ENCODE results near the gene PSME1. TPM values are rescaled to one million over a fixed set of nuclear protein-coding genes. Genes with fewer than 3 reads are reported as not detected.

Gene PSME1
- total RNA-seq, 8 experiments from 2014 or later: 40.1 to 318 (median 102) TPM

- 0 to 18% (median 6%) methylated on average over 1 to 12 of the region's 15 CpGs; no CpG with 5 or more reads in 2 of the 10 experiments for WGBS, 10 experiments
- Histone ChIP-seq H3K4me3 (peak overlapping the region; percentile 43 to 64 (median 58)), H3K4me1 (replicated peaks in 1 of 2) (peaks cover 6 to 8% of the 10 kb centered on the region in 2 donors), H3K27ac (peak overlapping the region; percentile 92 to 97)
- ATAC-seq (replicated peaks in 6 of 8): peak in 1 of 8 experiments; percentile 0
- in situ Hi-C loops (cut with MboI; ENCODE audit: low pct_unique_long_range_greater_than_20kb in 2 of 9, low sequenced_read_pairs in 9 of 9, unreplicated experiment in 9 of 9): no loop called here
Observed at GRCh38 chr14:24113379-24113800, 22.6 kb upstream of the PSME1 start.

- Histone ChIP-seq H3K27ac (peak overlapping the region; percentile 92 to 97), H3K4me3 (peak overlapping the region; percentile 43 to 64 (median 58)), H3K4me1 (replicated peaks in 1 of 2) (peaks cover 6 to 8% of the 10 kb centered on the region in 2 donors)
- in situ Hi-C loops (cut with MboI; ENCODE audit: low pct_unique_long_range_greater_than_20kb in 2 of 9, low sequenced_read_pairs in 9 of 9, unreplicated experiment in 9 of 9): no loop called here
- 0 to 1% (median 0%) methylated on average over 1 to 25 of the region's 42 CpGs; no CpG with 5 or more reads in 5 of the 10 experiments for WGBS, 10 experiments
- peak; percentile 30 to 56 (median 50) for ATAC-seq (replicated peaks in 6 of 8)
Observed at GRCh38 chr14:24113801-24114531, 22.0 kb upstream of the PSME1 start.

- peak; percentile 81 to 88 (median 84) for ATAC-seq (replicated peaks in 6 of 8)
- 0 to 3% (median 0%) methylated on average over 3 to 35 of the region's 65 CpGs; no CpG with 5 or more reads in 1 of the 10 experiments for WGBS, 10 experiments
- in situ Hi-C loops (cut with MboI; ENCODE audit: low pct_unique_long_range_greater_than_20kb in 2 of 9, low sequenced_read_pairs in 9 of 9, unreplicated experiment in 9 of 9): no loop called here
- Histone ChIP-seq H3K4me1 (replicated peaks in 1 of 2) (peaks cover 6 to 8% of the 10 kb centered on the region in 2 donors), H3K4me3 (peak within 1 kb of the TSS; percentile 43 to 64 (median 58)), H3K27ac (peak within 1 kb of the TSS; percentile 92 to 97)
Observed at GRCh38 chr14:24114532-24115421, 21.2 kb upstream of the PSME1 start, which contains the start of the genes DCAF11 and NRL. Gene DCAF11 (plus strand): TSS chr14:24114777. CDS start chr14:24115595, 818 bp downstream. Gene NRL (minus strand): TSS chr14:24114949. CDS start chr14:24082848, 32,101 bp downstream.

- no peak for ATAC-seq (replicated peaks in 6 of 8)
- WGBS, 10 experiments: 0 to 7% (median 0%) methylated on average over 2 to 11 of the region's 14 CpGs; no CpG with 5 or more reads in 4 of the 10 experiments
- peak overlapping the region; percentile 43 to 64 (median 58) for H3K4me3 ChIP-seq
- in situ Hi-C loops (cut with MboI; ENCODE audit: low pct_unique_long_range_greater_than_20kb in 2 of 9, low sequenced_read_pairs in 9 of 9, unreplicated experiment in 9 of 9): no loop called here
- peak overlapping the region in 1 of 2 donors; percentile 20 for H3K27ac ChIP-seq
- peaks cover 6 to 8% of the 10 kb centered on the region in 2 donors for H3K4me1 ChIP-seq (replicated peaks in 1 of 2)
Observed at GRCh38 chr14:24115422-24116127, 20.4 kb upstream of the PSME1 start.

GRCh38 chr14:24116128-24116814 lies 19.7 kb upstream of the PSME1 start:
- Histone ChIP-seq H3K4me1 (replicated peaks in 1 of 2) (peaks cover 6 to 8% of the 10 kb centered on the region in 2 donors), H3K4me3 (peak overlapping the region in 4 of 5 donors; percentile 43 to 64 (median 56)), H3K27ac (no peak overlapping the region)
- in situ Hi-C loops (cut with MboI; ENCODE audit: low pct_unique_long_range_greater_than_20kb in 2 of 9, low sequenced_read_pairs in 9 of 9, unreplicated experiment in 9 of 9): no loop called here
- WGBS, 10 experiments: 67 to 100% (median 91%) methylated on average over 1 to 6 of the region's 6 CpGs; no CpG with 5 or more reads in 4 of the 10 experiments
- ATAC-seq (replicated peaks in 6 of 8): no peak

- in situ Hi-C loops (cut with MboI; ENCODE audit: low pct_unique_long_range_greater_than_20kb in 2 of 9, low sequenced_read_pairs in 9 of 9, unreplicated experiment in 9 of 9): no loop called here
- H3K27ac ChIP-seq: no peak overlapping the region
Observed at GRCh38 chr14:24117179-24117578, 18.8 kb upstream of the PSME1 start.

GRCh38 chr14:24119691-24120090 lies 16.3 kb upstream of the PSME1 start:
- in situ Hi-C loops (cut with MboI; ENCODE audit: low pct_unique_long_range_greater_than_20kb in 2 of 9, low sequenced_read_pairs in 9 of 9, unreplicated experiment in 9 of 9): no loop called here
- ATAC-seq (replicated peaks in 6 of 8): no peak
- Histone ChIP-seq H3K27ac (no peak overlapping the region), H3K4me1 (replicated peaks in 1 of 2) (peaks cover 6 to 8% of the 10 kb centered on the region in 2 donors), H3K4me3 (no peak overlapping the region)
- WGBS, 10 experiments: 80 to 100% (median 96%) methylated on average over 1 to 6 of the region's 6 CpGs; no CpG with 5 or more reads in 1 of the 10 experiments

More at GRCh38 chr14:24117179-24117578, 18.8 kb upstream of the PSME1 start:
- 80 to 100% (median 87%) methylated on average over 1 to 6 of the region's 6 CpGs; no CpG with 5 or more reads in 5 of the 10 experiments for WGBS, 10 experiments
- Histone ChIP-seq H3K4me1 (replicated peaks in 1 of 2) (peaks cover 6 to 8% of the 10 kb centered on the region in 2 donors), H3K4me3 (no peak overlapping the region)
- ATAC-seq (replicated peaks in 6 of 8): no peak

- in situ Hi-C loops (cut with MboI; ENCODE audit: low pct_unique_long_range_greater_than_20kb in 2 of 9, low sequenced_read_pairs in 9 of 9, unreplicated experiment in 9 of 9): no loop called here
- Histone ChIP-seq H3K4me1 (replicated peaks in 1 of 2) (peaks cover under 1% of the 10 kb centered on the region in 2 donors), H3K27ac (no peak overlapping the region), H3K4me3 (no peak overlapping the region)
- ATAC-seq (replicated peaks in 6 of 8): no peak
- 80 to 100% (median 95%) methylated on average over 1 to 8 of the region's 8 CpGs; no CpG with 5 or more reads in 1 of the 10 experiments for WGBS, 10 experiments
Observed at GRCh38 chr14:24121210-24121609, 14.8 kb upstream of the PSME1 start.

- WGBS, 10 experiments: 95 to 100% (median 96%) methylated on average over 4 of the region's 4 CpGs; no CpG with 5 or more reads in 6 of the 10 experiments
- no peak overlapping the region for H3K27ac ChIP-seq
- no peaks in the 10 kb centered on the region for H3K4me1 ChIP-seq (replicated peaks in 1 of 2)
- in situ Hi-C loops (cut with MboI; ENCODE audit: low pct_unique_long_range_greater_than_20kb in 2 of 9, low sequenced_read_pairs in 9 of 9, unreplicated experiment in 9 of 9): no loop called here
- no peak for ATAC-seq (replicated peaks in 6 of 8)
- no peak overlapping the region for H3K4me3 ChIP-seq
Observed at GRCh38 chr14:24122416-24122815, 13.6 kb upstream of the PSME1 start.

- whole genome bisulfite sequencing, 10 experiments: 92 to 100% methylated on average over 1 to 2 of the region's 8 CpGs; no CpG with 5 or more reads in 8 of the 10 experiments
- H3K27ac ChIP-seq: no peak overlapping the region
- no peak for ATAC-seq (replicated peaks in 6 of 8)
- H3K4me3 ChIP-seq: no peak overlapping the region
- in situ Hi-C loops (cut with MboI; ENCODE audit: low pct_unique_long_range_greater_than_20kb in 2 of 9, low sequenced_read_pairs in 9 of 9, unreplicated experiment in 9 of 9): no loop called here
- no peaks in the 10 kb centered on the region for H3K4me1 ChIP-seq (replicated peaks in 1 of 2)
Observed at GRCh38 chr14:24122898-24123297, 13.1 kb upstream of the PSME1 start.

- Histone ChIP-seq H3K4me1 (replicated peaks in 1 of 2) (no peaks in the 10 kb centered on the region), H3K4me3 (no peak overlapping the region), H3K27ac (no peak overlapping the region)
- in situ Hi-C loops (cut with MboI; ENCODE audit: low pct_unique_long_range_greater_than_20kb in 2 of 9, low sequenced_read_pairs in 9 of 9, unreplicated experiment in 9 of 9): no loop called here
- peak in 2 of 8 experiments; percentile 7 to 27 for ATAC-seq (replicated peaks in 6 of 8)
- 60 to 100% (median 97%) methylated on average over 1 to 5 of the region's 9 CpGs; no CpG with 5 or more reads in 4 of the 10 experiments for WGBS, 10 experiments
Observed at GRCh38 chr14:24123424-24124417, 12.3 kb upstream of the PSME1 start.
